GM12873 (cell line): ENCODE results near the gene CGNL1.

Experiments used
- CTCF ChIP-seq: IDR thresholded peaks from 2 replicates; pipeline ENCODE4 v1.5.1; 2012; ENCODE audit warnings: low read depth, mild to moderate bottlenecking, moderate library complexity, low read length, control low read depth; ENCODE audit not compliant: insufficient read depth; ENCODE audit errors: missing control alignments

Gene CGNL1

GRCh38 chr15:57393061-57393460 is 16.8 kb downstream of the CGNL1 start:
- TF ChIP-seq CTCF: no peak

GRCh38 chr15:57395292-57395691 is 19.0 kb downstream of the CGNL1 start:
- TF ChIP-seq CTCF: no peak

- no peak for TF ChIP-seq CTCF
These were observed 22.0 kb downstream of the CGNL1 start for GRCh38 chr15:57398336-57398735.

DNA sequence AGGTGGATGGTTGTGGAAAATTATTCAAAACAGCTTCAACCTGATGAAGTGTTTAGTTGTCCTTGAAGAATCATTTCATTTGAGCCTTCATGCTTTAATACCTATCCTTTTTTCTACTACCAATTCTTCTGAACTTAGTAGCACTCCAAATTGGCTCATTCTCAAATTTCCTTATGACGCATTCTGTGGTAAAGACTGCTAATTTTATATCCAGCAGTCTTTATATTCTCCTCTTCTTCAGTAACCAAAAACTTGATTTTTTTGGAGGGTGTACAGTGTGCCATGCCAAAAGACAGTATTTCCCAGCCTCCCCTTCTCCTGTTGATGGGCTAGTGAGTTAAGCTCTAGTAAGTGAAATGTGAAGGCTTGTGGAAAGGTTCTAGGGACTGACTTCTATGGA is 25.2 kb downstream of the CGNL1 start:
- TF ChIP-seq CTCF: no peak

- TF ChIP-seq CTCF: no peak
These were observed 26.7 kb downstream of the CGNL1 start for GRCh38 chr15:57403017-57403416.

DNA sequence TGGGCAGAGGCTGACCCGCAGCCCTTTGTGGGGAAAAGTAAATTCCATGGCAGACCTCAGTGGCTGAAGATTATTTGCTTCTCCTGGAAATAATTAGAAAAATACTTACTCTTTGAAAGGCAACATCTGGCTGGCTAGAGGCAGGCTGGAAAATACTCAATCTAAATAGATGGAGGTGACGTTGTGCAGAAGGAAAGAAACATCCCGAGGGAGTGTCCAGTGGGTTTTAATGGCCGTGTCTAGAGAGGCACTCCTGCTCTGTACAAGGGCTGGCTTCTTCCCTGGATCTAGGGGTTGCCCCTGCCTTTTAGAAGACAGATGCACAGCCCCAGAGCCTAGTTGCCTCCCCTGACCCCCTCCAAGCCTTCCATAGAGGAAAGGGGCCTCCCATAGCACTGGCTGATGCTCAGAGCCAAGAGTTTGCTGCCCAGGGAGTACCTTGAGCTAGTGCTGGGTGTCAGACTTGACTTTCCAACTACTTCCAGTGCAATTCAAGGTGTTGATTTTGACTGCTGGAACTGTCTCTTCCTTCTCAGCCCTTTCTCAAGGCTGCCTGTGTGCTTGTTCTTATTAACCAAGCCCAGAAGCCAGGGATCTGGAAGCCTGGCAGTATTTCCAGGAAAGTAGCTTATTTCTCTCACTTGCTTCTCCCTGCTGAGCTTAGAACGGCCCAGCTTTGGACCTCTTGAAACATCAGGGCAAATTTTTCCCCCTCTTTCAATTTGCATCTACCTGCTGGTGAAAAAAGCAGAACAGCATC is 27.4 kb downstream of the CGNL1 start:
- TF ChIP-seq CTCF: no peak

GRCh38 chr15:57405133-57405532 is 28.8 kb downstream of the CGNL1 start:
- no peak for TF ChIP-seq CTCF
